HepG2 (cell line): ENCODE data around the gene PTCD1. TPM values are rescaled to one million over a fixed set of nuclear protein-coding genes. Genes with fewer than 3 reads are reported as not detected.

Source experiments
- ARID2 ChIP-seq: sonication (generic); formaldehyde crosslinking; IDR thresholded peaks from 2 replicates; pipeline ENCODE4 v1.8.1; 2022; ENCODE audit warnings: mild to moderate bottlenecking, missing genetic modification reagents, borderline replicate concordance
- ARID3A ChIP-seq: IDR thresholded peaks from 2 replicates; pipeline ENCODE4 v1.6.1; 2012; ENCODE audit warnings: low read depth, low read length, improper control_type of control experiment
- CENPX ChIP-seq: sonication (generic); formaldehyde crosslinking; IDR thresholded peaks from 2 replicates; pipeline ENCODE4 v1.9.0; 2021; ENCODE audit warnings: mild to moderate bottlenecking, missing genetic modification reagents, moderate library complexity
- PHF5A ChIP-seq: IDR thresholded peaks from one replicate; pipeline ENCODE4 v1.6.1; 2018; ENCODE audit warnings: low read depth, missing genetic modification reagents; ENCODE audit not compliant: unreplicated experiment
- SP140L ChIP-seq: sonication (generic); formaldehyde crosslinking; IDR thresholded peaks from 2 replicates; pipeline ENCODE4 v1.4.0; 2020; ENCODE audit warnings: missing genetic modification reagents, borderline replicate concordance
- TFDP2 ChIP-seq: sonication (generic); formaldehyde crosslinking; IDR thresholded peaks from 2 replicates; pipeline ENCODE4 v1.4.0; 2020; ENCODE audit warnings: missing genetic modification reagents
- ZKSCAN8 ChIP-seq: IDR thresholded peaks from 2 replicates; pipeline ENCODE4 v1.6.1; 2016; ENCODE audit warnings: borderline replicate concordance, missing genetic modification reagents, missing compliant biosample characterization
- ZNF30 ChIP-seq: sonication (generic); formaldehyde crosslinking; IDR thresholded peaks from 2 replicates; pipeline ENCODE4 v1.5.0; 2020; ENCODE audit warnings: mild to moderate bottlenecking, missing genetic modification reagents
- ZNF318 ChIP-seq: sonication (generic); formaldehyde crosslinking; IDR thresholded peaks from 2 replicates; pipeline ENCODE4 v1.4.0; 2020; ENCODE audit warnings: mild to moderate bottlenecking, missing genetic modification reagents
- ZXDC ChIP-seq: sonication (generic); formaldehyde crosslinking; IDR thresholded peaks from 2 replicates; pipeline ENCODE4 v1.5.0; 2020; ENCODE audit warnings: mild to moderate bottlenecking, missing genetic modification reagents
- ZZZ3 ChIP-seq: sonication (generic); formaldehyde crosslinking; IDR thresholded peaks from 2 replicates; pipeline ENCODE4 v1.4.0; 2020; ENCODE audit warnings: missing genetic modification reagents, mild to moderate bottlenecking, borderline replicate concordance
- polyA plus RNA-seq, 8 experiments: library from polyadenylated mRNA; depleted of rRNA in 3 of 8; stranded (reverse) in 7 of 8; unstranded in 1 of 8; fragments of >200 nt; fragmentation: Illumina TruSeq in 4 of 8; extraction: Trizol in 4 of 8; gene quantifications; 2 replicates each; pipeline versions ENCODE4 v1.2.1 to v1.2.3, GENCODE V29; 2011 to 2016; ENCODE audit warnings: low read depth in 4 of 8, missing spikeins in 1 of 8, mixed read lengths in 1 of 8; ENCODE audit not compliant: insufficient read depth in 1 of 8
- total RNA-seq, 5 experiments: library from RNA; depleted of rRNA; stranded (reverse); fragments of >200 nt; fragmentation: Illumina TruSeq; extraction: Trizol; gene quantifications; 2 replicates each; pipeline ENCODE4 v1.2.3, GENCODE V29; 2016; ENCODE audit warnings: low read depth in 1 of 5
- TF ChIP-seq, protein P1 (sequence below): IDR thresholded peaks from 2 replicates; pipeline ENCODE4 v1.6.1; 2016; ENCODE audit warnings: mild to moderate bottlenecking, missing biosample characterization, missing genetic modification reagents
- TF ChIP-seq, protein P2 (sequence below): sonication (generic); formaldehyde crosslinking; IDR thresholded peaks from 2 replicates; pipeline ENCODE4 v1.4.0; 2020; ENCODE audit warnings: mild to moderate bottlenecking, low read depth, missing genetic modification reagents

PTCD1 gene
- total and polyA plus RNA-seq, 2 of the 13 experiments (the other 11 are each of a cell fraction or from before 2014, with no cell fraction given) = 3.0 to 8.4 TPM

DNA sequence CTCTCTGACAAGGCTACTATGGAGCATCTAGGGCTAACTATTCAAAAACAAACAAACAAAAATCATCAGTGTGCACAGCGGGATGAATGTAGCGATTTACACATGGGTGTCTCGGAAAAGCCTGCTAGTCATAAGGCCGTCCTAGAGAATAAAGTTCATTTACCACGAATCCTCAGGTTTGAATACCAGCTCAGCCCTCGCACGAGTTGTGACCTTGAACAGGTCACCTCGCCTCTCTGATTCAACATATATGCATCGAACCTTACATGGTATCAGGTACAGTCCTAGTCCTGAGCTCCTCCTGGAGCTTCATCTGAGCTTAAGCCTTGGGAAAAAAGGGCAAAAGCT, 26.8 kb upstream of the PTCD1 start (continued):
- TF ChIP-seq TFDP2 (CRISPR knock-in tag) = 0 out of 2 replicates have a peak, but pooled peaks have one; percentile 3
- TF ChIP-seq ZZZ3 = no peak
- TF ChIP-seq, protein P1, sequence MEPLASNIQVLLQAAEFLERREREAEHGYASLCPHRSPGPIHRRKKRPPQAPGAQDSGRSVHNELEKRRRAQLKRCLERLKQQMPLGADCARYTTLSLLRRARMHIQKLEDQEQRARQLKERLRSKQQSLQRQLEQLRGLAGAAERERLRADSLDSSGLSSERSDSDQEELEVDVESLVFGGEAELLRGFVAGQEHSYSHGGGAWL (CRISPR knock-in tag) = no peak
- no peak for TF ChIP-seq PHF5A (CRISPR knock-in tag)
- no peak for TF ChIP-seq ARID2
- TF ChIP-seq ZNF318 (CRISPR knock-in tag) = no peak
- 0 out of 2 replicates have a peak, but pooled peaks have one; percentile 12 for TF ChIP-seq ZKSCAN8 (CRISPR knock-in tag)
- no peak for TF ChIP-seq ZNF30 (CRISPR knock-in tag)
- TF ChIP-seq ZXDC (CRISPR knock-in tag) = 0 out of 2 replicates have a peak, but pooled peaks have one; percentile 28
- TF ChIP-seq ARID3A = no peak
- TF ChIP-seq CENPX (CRISPR knock-in tag) = no peak
- 0 out of 2 replicates have a peak, but pooled peaks have one; percentile 0 for TF ChIP-seq SP140L (CRISPR knock-in tag)
- TF ChIP-seq, protein P2, sequence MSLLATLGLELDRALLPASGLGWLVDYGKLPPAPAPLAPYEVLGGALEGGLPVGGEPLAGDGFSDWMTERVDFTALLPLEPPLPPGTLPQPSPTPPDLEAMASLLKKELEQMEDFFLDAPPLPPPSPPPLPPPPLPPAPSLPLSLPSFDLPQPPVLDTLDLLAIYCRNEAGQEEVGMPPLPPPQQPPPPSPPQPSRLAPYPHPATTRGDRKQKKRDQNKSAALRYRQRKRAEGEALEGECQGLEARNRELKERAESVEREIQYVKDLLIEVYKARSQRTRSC (CRISPR knock-in tag) = no peak
